HepG2 (cell line): ENCODE measurements around the gene ZBTB22. TPM values are rescaled to one million over a fixed set of nuclear protein-coding genes. Genes with fewer than 3 reads are reported as not detected.

Experiments used
- AHR ChIP-seq: IDR thresholded peaks from 2 replicates; pipeline ENCODE4 v1.6.1; 2018; ENCODE audit warnings: missing genetic modification reagents, missing compliant biosample characterization
- ASH2L ChIP-seq: fragments of 300-600, 200-600 bp; sonication (generic); IDR thresholded peaks from 2 replicates; pipeline ENCODE4 v1.7.0; 2017; ENCODE audit warnings: low read depth, mild to moderate bottlenecking, moderate library complexity, mixed read lengths, low read length; ENCODE audit not compliant: insufficient read length
- BCL6 ChIP-seq: IDR thresholded peaks from 2 replicates; pipeline ENCODE4 v1.6.1; 2016; ENCODE audit warnings: missing genetic modification reagents, missing compliant biosample characterization
- GATAD1 ChIP-seq: IDR thresholded peaks from 2 replicates; pipeline ENCODE4 v1.6.1; 2016; ENCODE audit warnings: missing genetic modification reagents, missing compliant biosample characterization
- HOXA3 ChIP-seq: sonication (generic); formaldehyde crosslinking; IDR thresholded peaks from 2 replicates; pipeline ENCODE4 v1.5.0; 2020; ENCODE audit warnings: missing genetic modification reagents
- JUNB ChIP-seq: sonication (generic); formaldehyde crosslinking; IDR thresholded peaks from 2 replicates; pipeline ENCODE4 v1.8.0; 2022; ENCODE audit warnings: missing genetic modification reagents, mild to moderate bottlenecking, borderline replicate concordance
- KDM2A ChIP-seq: sonication (generic); formaldehyde crosslinking; IDR thresholded peaks from 2 replicates; pipeline ENCODE4 v1.4.0; 2020; ENCODE audit warnings: low read depth, missing genetic modification reagents, borderline replicate concordance
- MATR3 ChIP-seq: sonication (generic); formaldehyde crosslinking; IDR thresholded peaks from 2 replicates; pipeline ENCODE4 v1.4.0; 2020; ENCODE audit warnings: missing genetic modification reagents
- MEIS1 ChIP-seq: sonication (generic); formaldehyde crosslinking; IDR thresholded peaks from 2 replicates; pipeline ENCODE4 v1.9.0; 2021; ENCODE audit warnings: mild to moderate bottlenecking, missing genetic modification reagents, moderate library complexity, borderline replicate concordance
- PHF20 ChIP-seq: sonication (generic); formaldehyde crosslinking; IDR thresholded peaks from 2 replicates; pipeline ENCODE4 v1.5.0; 2020; ENCODE audit warnings: mild to moderate bottlenecking, missing genetic modification reagents
- PPARG ChIP-seq: conservative IDR thresholded peaks from 2 replicates; pipeline ENCODE4 v1.6.1; 2016; ENCODE audit warnings: missing biosample characterization, missing genetic modification reagents
- SAP130 ChIP-seq: IDR thresholded peaks from 2 replicates; pipeline ENCODE4 v1.6.1; 2016; ENCODE audit warnings: low read depth
- SMC3 ChIP-seq: IDR thresholded peaks from 2 replicates; pipeline ENCODE4 v1.6.1; 2011; ENCODE audit warnings: low read length, improper control_type of control experiment
- TIGD3 ChIP-seq: sonication (generic); formaldehyde crosslinking; IDR thresholded peaks from 2 replicates; pipeline ENCODE4 v1.5.1; 2020; ENCODE audit warnings: mild to moderate bottlenecking, missing genetic modification reagents, borderline replicate concordance
- ZBTB7A ChIP-seq: sonication (generic); formaldehyde crosslinking; IDR thresholded peaks from 2 replicates; pipeline ENCODE4 v1.8.0; 2022; ENCODE audit warnings: mild to moderate bottlenecking, missing genetic modification reagents
- ZIK1 ChIP-seq: sonication (generic); formaldehyde crosslinking; IDR thresholded peaks from 2 replicates; pipeline ENCODE4 v1.5.0; 2020; ENCODE audit warnings: mild to moderate bottlenecking, low read depth, missing genetic modification reagents, borderline replicate concordance
- ZNF260 ChIP-seq: sonication (generic); formaldehyde crosslinking; IDR thresholded peaks from 2 replicates; pipeline ENCODE4 v1.4.0; 2020; ENCODE audit warnings: missing genetic modification reagents, low read depth, mild to moderate bottlenecking, borderline replicate concordance
- ZNF263 ChIP-seq: sonication (generic); formaldehyde crosslinking; IDR thresholded peaks from 2 replicates; pipeline ENCODE4 v1.4.0; 2020; ENCODE audit warnings: missing genetic modification reagents
- ZNF337 ChIP-seq: sonication (generic); formaldehyde crosslinking; IDR thresholded peaks from 2 replicates; pipeline ENCODE4 v1.5.1; 2020; ENCODE audit warnings: missing genetic modification reagents, low read depth, mild to moderate bottlenecking, borderline replicate concordance
- ZNF33A ChIP-seq: sonication (generic); formaldehyde crosslinking; IDR thresholded peaks from 2 replicates; pipeline ENCODE4 v1.5.1; 2020; ENCODE audit warnings: missing genetic modification reagents, mild to moderate bottlenecking, moderate library complexity, borderline replicate concordance
- ZNF343 ChIP-seq: sonication (generic); formaldehyde crosslinking; IDR thresholded peaks from 2 replicates; pipeline ENCODE4 v1.4.0; 2020; ENCODE audit warnings: mild to moderate bottlenecking, missing genetic modification reagents
- ZNF691 ChIP-seq: sonication (generic); formaldehyde crosslinking; IDR thresholded peaks from 2 replicates; pipeline ENCODE4 v1.4.0; 2020; ENCODE audit warnings: missing genetic modification reagents, low read depth, mild to moderate bottlenecking, borderline replicate concordance
- polyA plus RNA-seq, 8 experiments: library from polyadenylated mRNA; depleted of rRNA in 3 of 8; stranded (reverse) in 7 of 8; unstranded in 1 of 8; fragments of >200 nt; fragmentation: Illumina TruSeq in 4 of 8; extraction: Trizol in 4 of 8; gene quantifications; 2 replicates each; pipeline versions ENCODE4 v1.2.1 to v1.2.3, GENCODE V29; 2011 to 2016; ENCODE audit warnings: low read depth in 4 of 8, missing spikeins in 1 of 8, mixed read lengths in 1 of 8; ENCODE audit not compliant: insufficient read depth in 1 of 8
- total RNA-seq, 5 experiments: library from RNA; depleted of rRNA; stranded (reverse); fragments of >200 nt; fragmentation: Illumina TruSeq; extraction: Trizol; gene quantifications; 2 replicates each; pipeline ENCODE4 v1.2.3, GENCODE V29; 2016; ENCODE audit warnings: low read depth in 1 of 5
- TF ChIP-seq, protein P1 (sequence below): sonication (generic); formaldehyde crosslinking; IDR thresholded peaks from 2 replicates; pipeline ENCODE4 v1.4.0; 2020; ENCODE audit warnings: mild to moderate bottlenecking, missing genetic modification reagents, borderline replicate concordance

Gene ZBTB22
- total and polyA plus RNA-seq, 2 of the 13 experiments (the other 11 are each of a cell fraction or from before 2014, with no cell fraction given): 8.0 to 10.6 TPM

- TF ChIP-seq, protein P1, sequence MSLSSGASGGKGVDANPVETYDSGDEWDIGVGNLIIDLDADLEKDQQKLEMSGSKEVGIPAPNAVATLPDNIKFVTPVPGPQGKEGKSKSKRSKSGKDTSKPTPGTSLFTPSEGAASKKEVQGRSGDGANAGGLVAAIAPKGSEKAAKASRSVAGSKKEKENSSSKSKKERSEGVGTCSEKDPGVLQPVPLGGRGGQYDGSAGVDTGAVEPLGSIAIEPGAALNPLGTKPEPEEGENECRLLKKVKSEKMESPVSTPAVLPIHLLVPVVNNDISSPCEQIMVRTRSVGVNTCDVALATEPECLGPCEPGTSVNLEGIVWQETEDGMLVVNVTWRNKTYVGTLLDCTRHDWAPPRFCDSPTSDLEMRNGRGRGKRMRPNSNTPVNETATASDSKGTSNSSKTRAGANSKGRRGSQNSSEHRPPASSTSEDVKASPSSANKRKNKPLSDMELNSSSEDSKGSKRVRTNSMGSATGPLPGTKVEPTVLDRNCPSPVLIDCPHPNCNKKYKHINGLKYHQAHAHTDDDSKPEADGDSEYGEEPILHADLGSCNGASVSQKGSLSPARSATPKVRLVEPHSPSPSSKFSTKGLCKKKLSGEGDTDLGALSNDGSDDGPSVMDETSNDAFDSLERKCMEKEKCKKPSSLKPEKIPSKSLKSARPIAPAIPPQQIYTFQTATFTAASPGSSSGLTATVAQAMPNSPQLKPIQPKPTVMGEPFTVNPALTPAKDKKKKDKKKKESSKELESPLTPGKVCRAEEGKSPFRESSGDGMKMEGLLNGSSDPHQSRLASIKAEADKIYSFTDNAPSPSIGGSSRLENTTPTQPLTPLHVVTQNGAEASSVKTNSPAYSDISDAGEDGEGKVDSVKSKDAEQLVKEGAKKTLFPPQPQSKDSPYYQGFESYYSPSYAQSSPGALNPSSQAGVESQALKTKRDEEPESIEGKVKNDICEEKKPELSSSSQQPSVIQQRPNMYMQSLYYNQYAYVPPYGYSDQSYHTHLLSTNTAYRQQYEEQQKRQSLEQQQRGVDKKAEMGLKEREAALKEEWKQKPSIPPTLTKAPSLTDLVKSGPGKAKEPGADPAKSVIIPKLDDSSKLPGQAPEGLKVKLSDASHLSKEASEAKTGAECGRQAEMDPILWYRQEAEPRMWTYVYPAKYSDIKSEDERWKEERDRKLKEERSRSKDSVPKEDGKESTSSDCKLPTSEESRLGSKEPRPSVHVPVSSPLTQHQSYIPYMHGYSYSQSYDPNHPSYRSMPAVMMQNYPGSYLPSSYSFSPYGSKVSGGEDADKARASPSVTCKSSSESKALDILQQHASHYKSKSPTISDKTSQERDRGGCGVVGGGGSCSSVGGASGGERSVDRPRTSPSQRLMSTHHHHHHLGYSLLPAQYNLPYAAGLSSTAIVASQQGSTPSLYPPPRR: no peak
- TF ChIP-seq BCL6 (CRISPR knock-in tag) (no peak), PPARG (CRISPR knock-in tag) (no peak), ZNF691 (CRISPR knock-in tag) (0 out of 2 replicates have a peak, but pooled peaks have one; percentile 57), ZNF337 (CRISPR knock-in tag) (no peak), MATR3 (no peak), TIGD3 (CRISPR knock-in tag) (no peak), ZNF343 (CRISPR knock-in tag) (no peak), ZBTB7A (CRISPR knock-in tag) (no peak), KDM2A (CRISPR knock-in tag) (peak; percentile 36; the same call in 1 of the 2 replicates), ZIK1 (no peak), PHF20 (CRISPR knock-in tag) (no peak), HOXA3 (no peak), ZNF260 (CRISPR knock-in tag) (no peak), ZNF33A (no peak), ASH2L (no peak), AHR (no peak), ZNF263 (CRISPR knock-in tag) (no peak), GATAD1 (CRISPR knock-in tag) (no peak), JUNB (CRISPR knock-in tag) (no peak), SAP130 (CRISPR knock-in tag) (peak; percentile 49), MEIS1 (CRISPR knock-in tag) (no peak), SMC3 (peak; percentile 75)
Measured at GRCh38 chr6:33344701-33345697, 27.5 kb upstream of the ZBTB22 start (continued).
